HG03520 (cell line): ENCODE data around the gene SYNPR.
"Not testable (repeated sequence)": the region's sequence is repeated elsewhere in the genome, so short reads cannot be mapped to it uniquely, and the experiment has no call there.

Experiments used
- ATAC-seq: cut with Tn5 transposase; IDR thresholded peaks from one replicate; pipeline ENCODE4 v1.9.1; 2021; ENCODE audit warnings: mild to moderate bottlenecking, moderate library complexity; ENCODE audit not compliant: unreplicated experiment

SYNPR gene

GRCh38 chr3:63607716-63608115 is 329.6 kb downstream of the SYNPR start:
- ATAC-seq = no peak

GRCh38 chr3:63609408-63609807 is 331.3 kb downstream of the SYNPR start:
- ATAC-seq = no peak

- no peak for ATAC-seq
These were observed 331.7 kb downstream of the SYNPR start for GRCh38 chr3:63609834-63610233.

- no peak for ATAC-seq
These were observed 333.3 kb downstream of the SYNPR start for GRCh38 chr3:63611382-63611781.

- ATAC-seq = no peak
These were observed 335.5 kb downstream of the SYNPR start for GRCh38 chr3:63613561-63613960.

GRCh38 chr3:63617391-63617790 is 339.3 kb downstream of the SYNPR start:
- no peak for ATAC-seq

GRCh38 chr3:63624941-63625560 is 346.9 kb downstream of the SYNPR start:
- no peak for ATAC-seq

- ATAC-seq = no peak
These were observed 353.6 kb downstream of the SYNPR start for GRCh38 chr3:63631670-63632069.

- no peak for ATAC-seq
These were observed 357.1 kb downstream of the SYNPR start for GRCh38 chr3:63635186-63635585.

GRCh38 chr3:63639806-63640205 is 361.7 kb downstream of the SYNPR start:
- ATAC-seq = no peak

GRCh38 chr3:63642488-63642887 is 364.4 kb downstream of the SYNPR start:
- ATAC-seq = no peak

- ATAC-seq = no peak
These were observed 366.2 kb downstream of the SYNPR start for GRCh38 chr3:63644212-63644797.

GRCh38 chr3:63644928-63645781 is 367.0 kb downstream of the SYNPR start:
- not testable (repeated sequence) for ATAC-seq

GRCh38 chr3:63652066-63652725 is 374.1 kb downstream of the SYNPR start, which contains the start of gene SNTN:
SNTN (plus strand) TSS chr3:63652675; CDS start chr3:63652688, 13 bp downstream.
- no peak for ATAC-seq

- ATAC-seq = no peak
These were observed 376.1 kb downstream of the SYNPR start for GRCh38 chr3:63654211-63654610.

GRCh38 chr3:63654931-63655330 is 376.8 kb downstream of the SYNPR start:
- no peak for ATAC-seq

GRCh38 chr3:63655519-63655918 is 377.4 kb downstream of the SYNPR start:
- ATAC-seq = no peak

GRCh38 chr3:63656786-63657185 is 378.7 kb downstream of the SYNPR start:
- ATAC-seq = no peak

- ATAC-seq = no peak
These were observed 383.1 kb downstream of the SYNPR start for GRCh38 chr3:63661242-63661641.

GRCh38 chr3:63662011-63662410 is 383.9 kb downstream of the SYNPR start:
- ATAC-seq = no peak

- no peak for ATAC-seq
These were observed 384.4 kb downstream of the SYNPR start for GRCh38 chr3:63662500-63662899.
